Measurements from ENCODE around the gene CEBPG.

- TF ChIP-seq EZH2 (IDR thresholded peaks at IDR 0.05; ENCODE audit: borderline replicate concordance, insufficient read depth, low read depth, low read length, poor library complexity, severe bottlenecking) (no peak), CTCF (IDR thresholded peaks at IDR 0.05) (no peak)
These were observed 26.8 kb upstream of the CEBPG start for GRCh38 chr19:33346665-33347064.

All from B cell (primary cell).